Loucy (cell line): ENCODE measurements around the gene FGFBP3.

ENCODE experiments used
- H2AFZ ChIP-seq: fragments of 200-600 bp; sonication (generic); 2 replicates; pipeline ENCODE4 v1.6.0; 2016; ENCODE audit warnings: antibody characterized with exemption, mild to moderate bottlenecking, low read length, moderate library complexity
- H3F3A ChIP-seq: fragments of 200-600 bp; 2 replicates; pipeline ENCODE4 v1.6.0; 2016; ENCODE audit warnings: antibody characterized with exemption, low read depth, mild to moderate bottlenecking
- H3K27me3 ChIP-seq: fragments of 200-600 bp; sonication (generic); 2 replicates; pipeline ENCODE4 v1.6.1; 2014; ENCODE audit warnings: low read length, mild to moderate bottlenecking; ENCODE audit not compliant: insufficient read depth, poor library complexity, severe bottlenecking
- H3K36me3 ChIP-seq: fragments of 200-600 bp; sonication (generic); 2 replicates; pipeline ENCODE4 v1.6.1; 2016; ENCODE audit warnings: low read length; ENCODE audit not compliant: insufficient read depth
- H3K4me1 ChIP-seq: fragments of 200-600 bp; sonication (generic); 2 replicates; pipeline ENCODE4 v1.5.1; 2014; ENCODE audit warnings: low read length, mild to moderate bottlenecking; ENCODE audit not compliant: insufficient read depth, poor library complexity, severe bottlenecking
- H3K4me2 ChIP-seq: fragments of 200-600 bp; sonication (generic); 2 replicates; pipeline ENCODE4 v1.6.0; 2014; ENCODE audit warnings: antibody characterized with exemption, low read length, low read depth, mild to moderate bottlenecking; ENCODE audit not compliant: poor library complexity, severe bottlenecking
- H3K4me3 ChIP-seq: fragments of 200-600 bp; sonication (generic); 2 replicates; pipeline ENCODE4 v1.5.1; 2014; ENCODE audit warnings: low read length, mild to moderate bottlenecking, mixed read lengths; ENCODE audit not compliant: poor library complexity, severe bottlenecking
- H3K79me2 ChIP-seq: fragments of 200-600 bp; sonication (generic); 2 replicates; pipeline ENCODE4 v1.6.1; 2014; ENCODE audit warnings: low read length; ENCODE audit not compliant: insufficient read depth
- H3K9ac ChIP-seq: fragments of 200-600 bp; sonication (generic); 2 replicates; pipeline ENCODE4 v1.6.0; 2014; ENCODE audit warnings: mild to moderate bottlenecking, low read depth, low read length, moderate library complexity; ENCODE audit not compliant: poor library complexity, severe bottlenecking
- H3K9me2 ChIP-seq: fragments of 200-600 bp; sonication (generic); replicated peaks from 2 replicates; pipeline ENCODE4 v1.6.1; 2016; ENCODE audit warnings: low read depth, low read length, mixed read lengths
- H3K9me3 ChIP-seq: fragments of 200-600 bp; sonication (generic); 2 replicates; pipeline ENCODE4 v1.6.1; 2014; ENCODE audit warnings: mild to moderate bottlenecking, antibody characterized with exemption, low read length, low read depth; ENCODE audit not compliant: insufficient read depth
- H4K20me1 ChIP-seq: fragments of 200-600 bp; sonication (generic); 2 replicates; pipeline ENCODE4 v1.6.0; 2014; ENCODE audit warnings: antibody characterized with exemption, low read length, mild to moderate bottlenecking; ENCODE audit not compliant: insufficient read depth, poor library complexity, severe bottlenecking
- CTCF ChIP-seq: fragments of 200-600 bp; sonication (generic); conservative IDR thresholded peaks from 2 replicates; pipeline ENCODE4 v1.5.1; 2014; ENCODE audit warnings: mild to moderate bottlenecking, antibody characterized with exemption, low read length
- EZH2phosphoT487 ChIP-seq: fragments of 200-600 bp; IDR thresholded peaks from 2 replicates; pipeline ENCODE4 v1.6.1; 2018; ENCODE audit warnings: antibody characterized with exemption, mild to moderate bottlenecking, moderate library complexity, borderline replicate concordance

The FGFBP3 gene

GRCh38 chr10:91931526-91932190, 22.4 kb upstream of the FGFBP3 start:
- H3K9me2 ChIP-seq = no peaks in the 10 kb centered on the region
- no peak overlapping the region for H2AFZ ChIP-seq
- H3K4me2 ChIP-seq = peak overlapping the region; percentile 99
- H3K79me2 ChIP-seq = peaks cover 91% of the 10 kb centered on the region
- H3K4me1 ChIP-seq = peaks cover 65% of the 10 kb centered on the region
- TF ChIP-seq CTCF (no peak), EZH2phosphoT487 (no peak)
- no peaks in the 10 kb centered on the region for H3K27me3 ChIP-seq
- peaks cover 71% of the 10 kb centered on the region for H4K20me1 ChIP-seq
- peak overlapping the region; percentile 5 for H3K4me3 ChIP-seq
- H3K36me3 ChIP-seq = peaks cover 33% of the 10 kb centered on the region; the same call in 1 of the 2 replicates
- H3K9me3 ChIP-seq = no peaks in the 10 kb centered on the region
- peak overlapping the region; percentile 43 for H3K9ac ChIP-seq
- H3F3A ChIP-seq = no peaks in the 10 kb centered on the region

GRCh38 chr10:91930939-91931338, 21.7 kb upstream of the FGFBP3 start:
- Histone ChIP-seq H2AFZ (no peak overlapping the region), H3K9me3 (no peaks in the 10 kb centered on the region), H3K4me2 (peak overlapping the region; percentile 99), H3K27me3 (no peaks in the 10 kb centered on the region), H3F3A (no peaks in the 10 kb centered on the region), H3K36me3 (peaks cover 26% of the 10 kb centered on the region; the same call in 1 of the 2 replicates), H3K9me2 (no peaks in the 10 kb centered on the region), H3K4me1 (peaks cover 72% of the 10 kb centered on the region), H4K20me1 (peaks cover 78% of the 10 kb centered on the region), H3K9ac (peak overlapping the region; percentile 43), H3K4me3 (peak overlapping the region; percentile 98), H3K79me2 (peaks cover 94% of the 10 kb centered on the region)
- TF ChIP-seq EZH2phosphoT487 (no peak), CTCF (no peak)

GRCh38 chr10:91925022-91925320, 15.7 kb upstream of the FGFBP3 start:
- Histone ChIP-seq H3K79me2 (peaks cover 70% of the 10 kb centered on the region), H3K9me2 (no peaks in the 10 kb centered on the region), H3K27me3 (no peaks in the 10 kb centered on the region), H4K20me1 (peaks cover 50% of the 10 kb centered on the region), H3K9me3 (no peaks in the 10 kb centered on the region), H3F3A (no peaks in the 10 kb centered on the region; the same call in 1 of the 2 replicates), H2AFZ (no peak overlapping the region), H3K4me2 (peak overlapping the region; percentile 99), H3K36me3 (no peaks in the 10 kb centered on the region), H3K4me1 (peaks cover 56% of the 10 kb centered on the region), H3K4me3 (peak overlapping the region; percentile 98), H3K9ac (peak overlapping the region; percentile 96)
- no peak for TF ChIP-seq CTCF
- no peak for TF ChIP-seq EZH2phosphoT487
